Skeletal muscle tissue (tissue), 4 donors: ENCODE measurements around the gene CNTD1. TPM values are rescaled to one million over a fixed set of nuclear protein-coding genes. Genes with fewer than 3 reads are reported as not detected.

ENCODE experiments used
- H3K27ac ChIP-seq: one replicate; pipeline ENCODE4 v1.7.0; 2013; ENCODE audit warnings: mild to moderate bottlenecking, low read depth, low read length, inconsistent platforms
- H3K27me3 ChIP-seq, 3 donors: one replicate each; pipeline ENCODE4 v1.7.0; 2013; ENCODE audit warnings: low read length in 3 of 3; ENCODE audit not compliant: control insufficient read depth in 3 of 3, insufficient read depth in 3 of 3
- H3K36me3 ChIP-seq, 3 donors: one replicate each; pipeline ENCODE4 v1.7.0; 2013; ENCODE audit warnings: low read length in 3 of 3; ENCODE audit not compliant: control insufficient read depth in 3 of 3, insufficient read depth in 3 of 3
- H3K4me1 ChIP-seq, 3 donors: one replicate each; pipeline ENCODE4 v1.7.0; 2013; ENCODE audit warnings: low read length in 3 of 3, mild to moderate bottlenecking in 3 of 3; ENCODE audit not compliant: control insufficient read depth in 3 of 3, insufficient read depth in 3 of 3
- H3K4me3 ChIP-seq, 3 donors: one replicate each; pipeline ENCODE4 v1.7.0; 2013; ENCODE audit warnings: low read length in 3 of 3
- H3K9ac ChIP-seq, 3 donors: one replicate each; pipeline ENCODE4 v1.7.0; 2013; ENCODE audit warnings: low read length in 3 of 3, mild to moderate bottlenecking in 3 of 3, moderate library complexity in 2 of 3, low read depth in 1 of 3
- H3K9me3 ChIP-seq, 3 donors: one replicate each; pipeline ENCODE4 v1.7.0; 2013; ENCODE audit warnings: low read length in 3 of 3; ENCODE audit not compliant: control insufficient read depth in 3 of 3
- total RNA-seq: library from RNA; depleted of rRNA; stranded (reverse); fragments of >200 nt; gene quantifications from one replicate; pipeline ENCODE4 v1.2.3, GENCODE V29; 2014
- donor health status: Osteomylitis.

CNTD1 gene, protein sequence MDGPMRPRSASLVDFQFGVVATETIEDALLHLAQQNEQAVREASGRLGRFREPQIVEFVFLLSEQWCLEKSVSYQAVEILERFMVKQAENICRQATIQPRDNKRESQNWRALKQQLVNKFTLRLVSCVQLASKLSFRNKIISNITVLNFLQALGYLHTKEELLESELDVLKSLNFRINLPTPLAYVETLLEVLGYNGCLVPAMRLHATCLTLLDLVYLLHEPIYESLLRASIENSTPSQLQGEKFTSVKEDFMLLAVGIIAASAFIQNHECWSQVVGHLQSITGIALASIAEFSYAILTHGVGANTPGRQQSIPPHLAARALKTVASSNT
- 1.0 TPM for total RNA-seq

DNA sequence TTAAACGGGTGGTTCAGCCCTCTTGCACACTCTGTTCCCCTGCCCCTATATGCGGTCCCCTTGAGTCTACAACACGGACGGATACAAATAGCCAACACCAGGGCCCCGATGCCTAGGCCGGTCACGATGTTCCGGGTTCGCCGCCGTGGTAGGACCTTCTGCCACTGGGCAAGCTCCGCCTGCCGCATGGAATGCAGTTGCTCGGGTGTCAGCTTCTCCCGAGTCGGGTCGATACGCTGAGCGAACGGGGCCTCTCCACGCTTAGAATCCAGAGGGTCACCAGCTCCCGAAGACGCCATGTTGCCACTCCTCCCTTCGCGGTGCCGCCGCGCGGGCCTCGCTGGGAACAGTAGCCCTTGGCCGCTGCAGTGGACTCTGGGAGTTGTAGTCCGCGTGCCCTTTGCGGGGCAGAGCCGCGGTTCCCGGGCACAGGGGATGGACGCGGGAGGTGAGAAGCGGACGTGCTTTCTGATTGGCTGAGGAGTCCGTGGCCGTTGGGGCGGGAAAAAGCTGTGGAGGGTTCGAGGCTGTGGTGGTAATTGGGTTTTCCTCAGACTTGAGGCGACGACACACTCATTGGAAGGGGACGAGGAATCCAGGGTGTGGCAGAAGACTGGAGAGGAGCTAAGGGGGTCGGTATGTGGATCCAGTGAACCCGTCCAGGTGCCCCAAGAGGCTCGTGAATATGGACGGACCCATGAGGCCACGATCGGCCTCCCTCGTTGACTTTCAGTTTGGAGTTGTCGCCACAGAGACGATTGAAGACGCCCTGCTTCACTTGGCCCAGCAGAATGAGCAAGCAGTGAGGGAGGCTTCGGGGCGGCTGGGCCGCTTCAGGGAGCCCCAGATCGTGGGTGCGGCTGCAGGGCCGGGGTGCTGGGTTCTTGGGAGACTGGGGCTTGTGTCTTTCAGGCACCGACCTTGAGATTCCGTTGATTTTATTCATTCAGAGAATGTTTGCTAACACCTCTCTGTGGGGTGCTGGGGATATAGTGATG lies at the start of gene CNTD1, which contains the start of gene COA3:
TSS of gene CNTD1 (plus strand) at position 479 of the 998 bp plus-strand sequence. CDS start at position 686, 207 bp downstream.
TSS of gene COA3 (minus strand) at position 322 of the 998 bp plus-strand sequence. CDS start at position 299, 23 bp downstream.
- Histone ChIP-seq H3K27me3 (no peaks in the 10 kb centered on the region), H3K9ac (peak within 1 kb of the TSS; percentile 98 to 99 (median 98)), H3K4me3 (peak within 1 kb of the TSS; percentile 98 to 100 (median 99)), H3K4me1 (peaks cover 19 to 27% (median 22%) of the 10 kb centered on the region in 3 donors), H3K9me3 (no peaks in the 10 kb centered on the region), H3K36me3 (peaks cover 8 to 13% (median 11%) of the 10 kb centered on the region in 3 donors), H3K27ac (peak within 1 kb of the TSS; percentile 66)

DNA sequence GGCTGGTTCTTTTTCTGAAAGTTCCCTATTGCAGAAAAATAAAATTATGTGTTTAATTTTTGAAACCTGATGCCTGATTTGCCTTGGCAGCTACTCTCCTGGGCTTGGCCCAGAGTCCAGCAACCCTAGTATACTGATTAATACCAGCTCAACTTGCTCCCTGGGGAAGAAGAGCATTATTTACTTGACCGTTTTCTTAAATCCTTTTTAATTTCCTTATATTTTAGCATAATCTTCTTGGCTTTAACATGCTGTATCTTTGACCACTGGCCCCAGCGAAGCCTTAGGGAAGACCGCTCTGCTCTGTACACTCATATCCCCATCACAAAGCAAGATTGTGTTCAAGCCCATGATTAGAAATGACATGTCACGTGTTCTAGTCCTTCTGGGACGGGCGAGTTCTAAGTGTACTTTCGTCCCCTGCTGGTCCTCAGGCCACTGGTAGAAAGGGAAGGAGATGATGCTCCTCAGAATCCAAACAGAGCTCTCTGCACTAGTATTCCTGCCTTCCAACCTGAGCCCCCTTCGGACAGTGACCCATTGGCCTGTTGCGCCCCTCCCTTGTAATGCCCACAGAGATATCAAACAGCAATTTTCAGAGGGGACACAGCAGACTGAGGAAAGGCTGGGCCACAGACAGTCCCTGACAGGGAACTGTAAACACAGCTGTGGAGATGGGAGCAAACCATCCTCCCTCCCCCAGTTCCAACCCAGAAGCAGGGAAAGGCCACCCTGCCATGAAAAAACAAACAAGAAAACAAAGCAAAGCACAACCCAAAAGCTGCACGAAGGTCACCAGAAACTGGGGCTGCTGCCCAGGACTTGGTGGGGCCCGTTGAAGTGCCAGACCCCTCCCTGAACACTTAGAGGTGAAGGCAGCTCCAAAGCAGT lies 49.5 kb upstream of the CNTD1 start:
- H3K27ac ChIP-seq, result peak overlapping the region; percentile 23
- H3K4me1 ChIP-seq, result peaks cover 11 to 25% (median 24%) of the 10 kb centered on the region in 3 donors

GRCh38 chr17:42750739-42751344 lies 47.8 kb upstream of the CNTD1 start:
- Histone ChIP-seq H3K27ac (peak overlapping the region; percentile 3), H3K4me1 (peaks cover 6 to 18% (median 17%) of the 10 kb centered on the region in 3 donors), H3K27me3 (no peaks in the 10 kb centered on the region), H3K9me3 (no peaks in the 10 kb centered on the region), H3K36me3 (no peaks in the 10 kb centered on the region), H3K4me3 (no peak overlapping the region), H3K9ac (no peak overlapping the region)

More for the DNA sequence above, 49.5 kb upstream of the CNTD1 start:
- Histone ChIP-seq H3K36me3 (no peaks in the 10 kb centered on the region), H3K4me3 (no peak overlapping the region), H3K9me3 (no peaks in the 10 kb centered on the region), H3K9ac (no peak overlapping the region), H3K27me3 (no peaks in the 10 kb centered on the region)

GRCh38 chr17:42751628-42752027 lies 47.0 kb upstream of the CNTD1 start:
- Histone ChIP-seq H3K36me3 (no peaks in the 10 kb centered on the region), H3K9me3 (no peaks in the 10 kb centered on the region), H3K4me3 (no peak overlapping the region), H3K4me1 (peaks cover 6 to 18% (median 17%) of the 10 kb centered on the region in 3 donors), H3K9ac (no peak overlapping the region), H3K27ac (no peak overlapping the region), H3K27me3 (no peaks in the 10 kb centered on the region)

GRCh38 chr17:42754782-42755181 lies 43.9 kb upstream of the CNTD1 start:
- H3K9ac ChIP-seq, result no peak overlapping the region
- H3K36me3 ChIP-seq, result no peaks in the 10 kb centered on the region
- H3K27ac ChIP-seq, result peak overlapping the region; percentile 52
- peaks cover 0 to 2% (median under 1%) of the 10 kb centered on the region in 3 donors for H3K27me3 ChIP-seq
- peaks cover 0 to 11% (median 10%) of the 10 kb centered on the region in 3 donors for H3K4me1 ChIP-seq
- no peak overlapping the region for H3K4me3 ChIP-seq
- H3K9me3 ChIP-seq, result no peaks in the 10 kb centered on the region

GRCh38 chr17:42759982-42760651 lies 38.5 kb upstream of the CNTD1 start:
- no peaks in the 10 kb centered on the region for H3K36me3 ChIP-seq
- no peaks in the 10 kb centered on the region for H3K9me3 ChIP-seq
- H3K27ac ChIP-seq, result no peak overlapping the region
- peaks cover 6 to 12% (median 7%) of the 10 kb centered on the region in 3 donors for H3K4me1 ChIP-seq
- peak overlapping the region; percentile 17 to 63 (median 36) for H3K4me3 ChIP-seq
- H3K9ac ChIP-seq, result peak overlapping the region in 1 of 3 donors; percentile 74
- H3K27me3 ChIP-seq, result peaks cover 9 to 28% (median 26%) of the 10 kb centered on the region in 3 donors

DNA sequence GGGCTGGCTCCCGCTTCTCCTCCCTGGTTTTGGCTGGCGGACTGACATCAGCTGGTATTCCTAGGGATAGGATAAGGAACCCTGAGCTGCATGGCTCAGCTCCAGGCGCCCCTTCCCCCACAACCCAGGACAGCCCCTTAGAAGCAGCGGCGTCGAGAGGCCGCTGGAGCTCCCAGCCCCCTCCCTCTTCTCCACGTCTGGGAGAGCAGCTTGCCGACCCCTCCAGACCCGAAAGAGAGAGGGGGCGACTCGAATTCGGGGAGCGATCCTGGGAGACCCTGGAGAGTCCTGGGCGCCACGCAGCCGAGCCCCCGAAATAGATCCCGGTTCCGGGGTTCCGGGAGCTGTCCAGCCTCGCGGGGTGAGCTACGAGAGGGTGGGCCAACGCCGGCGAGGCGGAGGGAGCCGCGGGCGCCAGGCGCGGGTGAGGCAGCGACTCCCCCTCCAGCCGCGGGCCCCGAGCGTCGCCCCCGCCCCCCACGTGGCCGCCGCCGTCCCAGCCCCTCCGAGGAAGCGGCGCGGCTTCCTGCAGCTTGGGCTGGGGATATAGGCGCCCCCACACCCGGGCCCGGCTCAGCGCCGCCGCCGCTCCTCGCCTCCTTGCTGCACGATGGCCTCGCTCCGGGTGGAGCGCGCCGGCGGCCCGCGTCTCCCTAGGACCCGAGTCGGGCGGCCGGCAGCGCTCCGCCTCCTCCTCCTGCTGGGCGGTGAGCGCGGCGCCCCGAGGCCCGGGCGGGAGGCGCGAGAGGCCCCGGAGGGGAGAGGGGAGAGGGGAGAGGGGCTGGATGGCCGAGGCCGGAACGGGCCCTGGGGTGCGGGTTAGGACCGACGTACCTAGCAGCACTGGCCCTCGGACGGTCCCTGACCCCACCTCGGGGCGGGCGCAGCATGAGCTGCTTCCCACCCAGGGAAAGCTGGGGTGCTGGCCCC lies 37.7 kb upstream of the CNTD1 start, which contains the start of gene RAMP2:
TSS of gene RAMP2 (plus strand) at position 576 of the 930 bp plus-strand sequence. CDS start at position 611, 35 bp downstream.
- Histone ChIP-seq H3K36me3 (no peaks in the 10 kb centered on the region), H3K27me3 (peaks cover 9 to 29% (median 28%) of the 10 kb centered on the region in 3 donors), H3K4me3 (peak within 1 kb of the TSS; percentile 46 to 63 (median 61)), H3K27ac (peak within 1 kb of the TSS; percentile 52), H3K9ac (peak within 1 kb of the TSS; percentile 50 to 74 (median 66)), H3K9me3 (no peaks in the 10 kb centered on the region), H3K4me1 (peaks cover 6 to 12% (median 7%) of the 10 kb centered on the region in 3 donors)

- peak overlapping the region; percentile 52 for H3K27ac ChIP-seq
- H3K27me3 ChIP-seq, result peaks cover 12 to 30% (median 28%) of the 10 kb centered on the region in 3 donors
- peaks cover 6 to 12% (median 7%) of the 10 kb centered on the region in 3 donors for H3K4me1 ChIP-seq
- H3K9me3 ChIP-seq, result no peaks in the 10 kb centered on the region
- peak overlapping the region; percentile 50 to 74 (median 66) for H3K9ac ChIP-seq
- H3K4me3 ChIP-seq, result peak overlapping the region; percentile 46 to 63 (median 61)
- no peaks in the 10 kb centered on the region for H3K36me3 ChIP-seq
Observed at GRCh38 chr17:42761638-42762037, 37.0 kb upstream of the CNTD1 start.
